Progenitor cell of endocrine pancreas (in vitro differentiated cells): Measurements from ENCODE around the gene ASCC1. TPM values are rescaled to one million over a fixed set of nuclear protein-coding genes. Genes with fewer than 3 reads are reported as not detected.
A peak's percentile ranks its signal among the peaks of the same experiment; 100 is the strongest.

Source experiments
- DNase-seq: peaks from one replicate; pipeline ENCODE4 v3.0.0; 2021; ENCODE audit warnings: low spot score; ENCODE audit not compliant: unreplicated experiment
- H3K27ac Mint-ChIP-seq: 2 replicates; pipeline ENCODE4 v1.8.0; 2021; ENCODE audit warnings: mild to moderate bottlenecking, moderate library complexity, mixed read lengths
- H3K27me3 Mint-ChIP-seq: 2 replicates; pipeline ENCODE4 v1.8.0; 2021; ENCODE audit warnings: mixed read lengths
- H3K36me3 Mint-ChIP-seq: 2 replicates; pipeline ENCODE4 v1.8.0; 2022; ENCODE audit warnings: mixed read lengths; ENCODE audit not compliant: insufficient read depth
- H3K4me1 Mint-ChIP-seq: 2 replicates; pipeline ENCODE4 v1.8.0; 2021; ENCODE audit warnings: low read depth, mixed read lengths
- H3K4me3 Mint-ChIP-seq: 2 replicates; pipeline ENCODE4 v1.8.0; 2021; ENCODE audit warnings: low read depth, mild to moderate bottlenecking, moderate library complexity, mixed read lengths
- H3K9me3 Mint-ChIP-seq: 2 replicates; pipeline ENCODE4 v1.8.0; 2021; ENCODE audit warnings: low read depth, mixed read lengths
- total RNA-seq: library from RNA; stranded (reverse); gene quantifications from 2 replicates; pipeline ENCODE4 v1.2.1, GENCODE V29; 2021
- TF ChIP-seq, protein P1 (sequence below): fragments of 200-600 bp; sonication (generic); IDR thresholded peaks from one replicate; pipeline ENCODE4 v1.5.0; 2021; ENCODE audit warnings: antibody characterized with exemption, mild to moderate bottlenecking; ENCODE audit not compliant: unreplicated experiment

The ASCC1 gene
- total RNA-seq, 1 donor from 2014 or later = 42.2 TPM

DNA sequence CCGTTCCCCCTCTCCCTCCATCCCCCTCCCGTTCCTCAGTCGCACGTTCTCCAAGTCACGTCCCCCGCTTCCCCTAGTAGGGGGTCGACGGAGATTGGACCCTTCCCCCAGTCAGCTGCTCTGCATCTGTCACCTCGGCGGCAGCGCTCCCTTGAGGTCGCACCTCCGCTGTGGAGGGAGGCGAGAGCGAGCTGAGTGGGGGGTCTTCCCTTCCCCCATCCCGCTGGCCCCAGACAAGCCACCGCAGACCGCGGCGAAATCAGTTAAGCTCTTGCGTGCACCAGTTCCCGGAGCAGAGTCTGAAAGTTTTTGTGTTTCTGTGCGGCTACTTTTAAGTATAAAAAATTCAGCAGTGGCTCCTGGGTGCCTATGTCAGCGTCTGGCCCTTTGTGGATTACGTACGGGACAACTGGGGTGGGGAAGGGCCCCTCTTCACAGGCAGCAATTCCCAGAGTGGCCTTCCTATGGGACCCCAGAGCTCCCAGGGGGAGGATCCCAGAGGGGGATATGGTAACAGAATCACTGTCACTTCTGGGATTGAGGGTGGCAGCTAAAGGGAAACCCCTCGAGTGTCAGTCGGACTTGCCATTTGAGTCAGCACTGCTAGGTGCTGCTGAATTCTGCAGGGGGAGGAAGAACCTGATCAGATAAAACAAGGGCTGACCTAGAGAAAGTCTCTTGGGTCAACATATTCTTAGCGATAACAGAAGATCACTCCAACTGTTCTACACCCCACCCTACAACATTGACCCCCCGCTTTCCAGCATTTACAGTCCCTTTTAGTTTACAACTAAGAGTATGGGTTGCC is 45.1 kb upstream of the ASCC1 start:
- Mint-ChIP-seq H3K36me3 (no peaks in the 10 kb centered on the region), H3K4me3 (peak overlapping the region; percentile 75), H3K27me3 (no peaks in the 10 kb centered on the region), H3K4me1 (peaks cover 38% of the 10 kb centered on the region), H3K9me3 (no peaks in the 10 kb centered on the region), H3K27ac (peak overlapping the region; percentile 95)
- DNase-seq = no peak
- TF ChIP-seq, protein P1, sequence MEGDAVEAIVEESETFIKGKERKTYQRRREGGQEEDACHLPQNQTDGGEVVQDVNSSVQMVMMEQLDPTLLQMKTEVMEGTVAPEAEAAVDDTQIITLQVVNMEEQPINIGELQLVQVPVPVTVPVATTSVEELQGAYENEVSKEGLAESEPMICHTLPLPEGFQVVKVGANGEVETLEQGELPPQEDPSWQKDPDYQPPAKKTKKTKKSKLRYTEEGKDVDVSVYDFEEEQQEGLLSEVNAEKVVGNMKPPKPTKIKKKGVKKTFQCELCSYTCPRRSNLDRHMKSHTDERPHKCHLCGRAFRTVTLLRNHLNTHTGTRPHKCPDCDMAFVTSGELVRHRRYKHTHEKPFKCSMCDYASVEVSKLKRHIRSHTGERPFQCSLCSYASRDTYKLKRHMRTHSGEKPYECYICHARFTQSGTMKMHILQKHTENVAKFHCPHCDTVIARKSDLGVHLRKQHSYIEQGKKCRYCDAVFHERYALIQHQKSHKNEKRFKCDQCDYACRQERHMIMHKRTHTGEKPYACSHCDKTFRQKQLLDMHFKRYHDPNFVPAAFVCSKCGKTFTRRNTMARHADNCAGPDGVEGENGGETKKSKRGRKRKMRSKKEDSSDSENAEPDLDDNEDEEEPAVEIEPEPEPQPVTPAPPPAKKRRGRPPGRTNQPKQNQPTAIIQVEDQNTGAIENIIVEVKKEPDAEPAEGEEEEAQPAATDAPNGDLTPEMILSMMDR = no peak

DNA sequence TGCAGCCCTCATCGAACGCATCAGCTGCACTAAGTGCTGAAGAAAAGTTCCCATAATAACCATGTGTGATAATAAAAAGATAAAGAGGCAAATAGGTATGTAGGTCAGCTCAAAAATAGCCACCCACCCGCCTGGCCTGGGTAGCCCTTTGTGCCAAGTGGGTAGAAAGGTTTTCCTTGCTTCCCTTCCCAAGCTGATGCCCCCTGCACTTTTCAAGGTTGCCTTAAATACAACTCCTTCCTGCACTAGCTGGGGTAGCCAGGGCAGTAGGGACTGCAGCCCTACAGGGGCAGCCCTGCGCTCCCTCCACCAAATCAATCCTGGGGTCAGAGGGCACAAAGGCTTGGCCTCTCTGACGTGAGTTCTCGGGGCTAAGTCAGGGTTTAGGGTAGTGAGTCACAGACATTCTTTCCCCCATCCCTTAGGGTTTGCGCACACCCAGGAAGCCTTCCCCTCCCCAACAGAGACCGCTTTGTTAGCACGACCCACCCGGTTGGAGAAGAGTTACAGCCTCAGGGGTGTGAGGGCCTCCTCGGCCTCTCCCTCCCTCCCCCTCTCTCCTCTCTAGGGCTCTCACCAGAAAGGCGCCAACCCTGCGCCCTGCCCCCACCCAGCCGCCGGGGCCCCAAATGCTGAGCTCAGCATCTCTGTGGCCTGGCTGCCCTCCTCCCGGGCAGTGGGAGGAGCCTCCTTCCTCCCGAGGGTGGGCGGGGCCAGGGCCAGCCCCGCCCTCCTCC is 44.3 kb upstream of the ASCC1 start:
- no peaks in the 10 kb centered on the region for H3K36me3 Mint-ChIP-seq
- no peaks in the 10 kb centered on the region for H3K9me3 Mint-ChIP-seq
- peak overlapping the region; percentile 75 for H3K4me3 Mint-ChIP-seq
- TF ChIP-seq, protein P1 = no peak
- no peaks in the 10 kb centered on the region for H3K27me3 Mint-ChIP-seq
- peak; percentile 88 for DNase-seq
- peaks cover 34% of the 10 kb centered on the region for H3K4me1 Mint-ChIP-seq
- H3K27ac Mint-ChIP-seq = peak overlapping the region; percentile 96

DNA sequence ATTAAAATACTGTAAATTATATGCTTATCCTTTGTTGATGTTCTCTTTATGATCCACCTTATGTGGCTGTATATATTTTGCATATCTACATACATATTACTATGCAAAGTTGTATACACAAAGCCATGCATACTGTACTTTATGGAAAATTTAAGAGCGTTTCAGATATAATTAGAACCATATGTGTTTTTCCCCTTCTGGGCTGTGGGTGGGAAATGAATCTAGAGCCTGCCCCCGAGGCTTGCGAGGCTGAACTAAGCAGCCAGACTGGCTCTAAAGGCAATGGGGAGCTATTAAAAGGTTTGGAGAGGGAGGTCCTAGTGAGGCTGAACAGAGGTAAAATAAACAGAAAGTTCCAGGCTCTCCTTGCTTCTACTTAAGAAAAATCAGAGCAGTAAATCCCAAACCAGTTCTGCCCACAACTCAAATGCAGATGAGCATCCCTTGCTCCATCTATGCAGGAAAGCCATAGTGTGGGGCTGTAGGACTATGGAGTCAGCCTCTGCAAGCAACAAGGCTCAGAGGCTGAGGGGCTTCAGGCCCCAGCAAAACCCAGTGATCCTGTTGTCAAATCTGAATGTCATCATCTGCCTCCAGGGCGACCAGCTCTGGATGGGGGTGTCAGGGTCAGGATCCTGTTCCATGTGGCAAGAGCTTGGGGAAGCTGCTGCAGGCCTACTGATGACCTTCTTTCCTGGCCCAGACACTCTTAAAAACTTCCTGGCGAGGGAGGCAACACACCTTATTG is 43.6 kb upstream of the ASCC1 start:
- DNase-seq = no peak
- no peaks in the 10 kb centered on the region for H3K36me3 Mint-ChIP-seq
- no peaks in the 10 kb centered on the region for H3K9me3 Mint-ChIP-seq
- H3K27me3 Mint-ChIP-seq = no peaks in the 10 kb centered on the region
- peak overlapping the region; percentile 96 for H3K27ac Mint-ChIP-seq
- no peak overlapping the region for H3K4me3 Mint-ChIP-seq
- TF ChIP-seq, protein P1 = no peak
- peaks cover 40% of the 10 kb centered on the region for H3K4me1 Mint-ChIP-seq

DNA sequence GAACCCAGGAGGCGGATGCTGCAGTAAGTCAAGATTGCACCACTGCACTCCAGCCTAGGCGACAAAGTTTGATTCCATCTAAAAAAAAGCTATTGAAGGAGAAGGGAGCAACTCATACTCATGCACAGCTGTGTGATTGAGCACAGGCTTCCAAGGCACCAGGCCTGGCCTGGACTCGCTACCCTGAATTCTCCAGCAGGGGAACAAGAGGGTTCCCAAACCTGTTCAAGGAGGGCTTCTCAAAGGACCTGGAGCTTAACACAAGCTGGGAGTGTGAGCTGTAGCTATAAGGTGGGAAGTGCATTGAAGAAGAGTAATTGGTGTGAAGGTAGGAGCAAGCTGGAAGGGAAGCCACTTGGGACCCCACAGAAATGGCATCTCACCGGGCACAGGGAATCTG is 42.5 kb upstream of the ASCC1 start:
- TF ChIP-seq, protein P1 = no peak
- H3K27me3 Mint-ChIP-seq = no peaks in the 10 kb centered on the region
- H3K4me1 Mint-ChIP-seq = peaks cover 39% of the 10 kb centered on the region
- H3K27ac Mint-ChIP-seq = peak overlapping the region; percentile 80
- H3K4me3 Mint-ChIP-seq = no peak overlapping the region
- no peaks in the 10 kb centered on the region for H3K9me3 Mint-ChIP-seq
- no peak for DNase-seq
- H3K36me3 Mint-ChIP-seq = no peaks in the 10 kb centered on the region
